K562 (cell line): Measurements from ENCODE around the gene GPR35. TPM values are rescaled to one million over a fixed set of nuclear protein-coding genes. Genes with fewer than 3 reads are reported as not detected.
A peak's percentile ranks its signal among the peaks of the same experiment; 100 is the strongest.

Experiments used
- ATAC-seq: fragments of 200-7000 bp; cut with Tn5 transposase; 3 replicates; pipeline ENCODE4 v1.9.1; 2020; ENCODE audit warnings: moderate library complexity
- BruUV-seq: library from RNA; stranded (reverse); fragments of 400-500 nt; replicated peaks from 2 replicates; lab custom pipeline; 2021; lab: Mats Ljungman, UMichigan
- CTCF ChIA-PET: fragments of 300-600 bp; formaldehyde crosslinking; extraction: SDS; loops from one replicate; lab custom pipeline; 2021; ENCODE audit warnings: low intra/inter-chr PET ratio; lab: Yijun Ruan, JAX
- POLR2A ChIA-PET: fragments of 300-600, 350-650 bp; sonication (Branson Sonifier 250); formaldehyde crosslinking; extraction: SDS; loops from one replicate; lab custom pipeline; 2021; ENCODE audit warnings: antibody characterized with exemption, inconsistent platforms; lab: Yijun Ruan, JAX
- DNase-seq, 4 experiments: peaks; one replicate each; pipeline versions ENCODE4 v3.0.0 to v3.0.0-alpha.2; 2011 to 2018; ENCODE audit warnings: low spot score in 3 of 4, mixed read lengths in 3 of 4; ENCODE audit errors: extremely low read depth in 1 of 4
- FAIRE-seq: peaks from 2 replicates; lab custom pipeline; 2011; peaks lifted over from hg19 to GRCh38; lab: Jason Lieb, UNC
- H2AFZ ChIP-seq: 2 replicates; pipeline ENCODE4 v1.6.0; 2011; ENCODE audit warnings: low read depth, low read length, control low read depth, inconsistent platforms
- H3K27ac ChIP-seq: fragments of 200-600 bp; 3 replicates; pipeline ENCODE4 v1.8.0; 2011; ENCODE audit warnings: low read depth, mild to moderate bottlenecking, control low read depth, inconsistent platforms, low read length, moderate library complexity, mixed read lengths; ENCODE audit errors: extremely low read depth
- H3K27me3 ChIP-seq, 2 experiments: fragments of 300-600 bp in 1 of 2; 2 replicates in 1 of 2; 3 replicates in 1 of 2; pipeline versions ENCODE4 v1.6.0 to v1.8.0; 2011; ENCODE audit warnings: inconsistent platforms in 2 of 2, low read length in 2 of 2, mild to moderate bottlenecking in 1 of 2, mixed read lengths in 1 of 2, moderate library complexity in 1 of 2; ENCODE audit not compliant: control insufficient read depth in 2 of 2, insufficient read depth in 2 of 2
- H3K36me3 ChIP-seq: fragments of 300-600 bp; 3 replicates; pipeline ENCODE4 v1.8.0; 2011; ENCODE audit warnings: mild to moderate bottlenecking, low read length, inconsistent platforms; ENCODE audit not compliant: control insufficient read depth, insufficient read depth
- H3K4me1 ChIP-seq, 2 experiments: fragments of 200-600 bp in 1 of 2; replicated peaks in 1 of 2; 2 replicates in 1 of 2; 3 replicates in 1 of 2; pipeline versions ENCODE4 v1.5.1 to v1.8.0; 2011; ENCODE audit warnings: inconsistent platforms in 2 of 2, low read length in 2 of 2, mild to moderate bottlenecking in 1 of 2, mixed read lengths in 1 of 2, moderate library complexity in 1 of 2; ENCODE audit not compliant: control insufficient read depth in 2 of 2, insufficient read depth in 2 of 2
- H3K4me2 ChIP-seq: 2 replicates; pipeline ENCODE4 v1.6.1; 2011; ENCODE audit warnings: low read length, control low read depth, inconsistent platforms, mixed read lengths; ENCODE audit not compliant: insufficient read depth
- H3K4me3 ChIP-seq: fragments of 200-600 bp; sonication (generic), shearing (Covaris generic); 2 replicates; pipeline ENCODE4 v1.5.1; 2016; ENCODE audit warnings: control low read depth, inconsistent platforms
- H3K79me2 ChIP-seq: fragments of 200-600 bp; 3 replicates; pipeline ENCODE4 v1.8.0; 2011; ENCODE audit warnings: low read length, inconsistent platforms; ENCODE audit not compliant: control insufficient read depth, insufficient read depth
- H3K9ac ChIP-seq, 2 experiments: 2 replicates each; pipeline versions ENCODE4 v1.6.0 to v1.6.1; 2011; ENCODE audit warnings: low read depth in 2 of 2, low read length in 2 of 2, control low read depth in 1 of 2, inconsistent platforms in 1 of 2, mild to moderate bottlenecking in 1 of 2, mixed read lengths in 1 of 2; ENCODE audit not compliant: insufficient read depth in 1 of 2
- H3K9me1 ChIP-seq: one replicate; pipeline ENCODE4 v1.6.0; 2011; ENCODE audit warnings: inconsistent platforms, mild to moderate bottlenecking, low read length, moderate library complexity; ENCODE audit not compliant: control insufficient read depth, insufficient read depth
- H3K9me3 ChIP-seq: replicated peaks from 2 replicates; pipeline ENCODE4 v1.5.1; 2011; ENCODE audit warnings: low read depth, low read length, inconsistent platforms; ENCODE audit not compliant: control insufficient read depth, insufficient read depth
- H4K20me1 ChIP-seq: replicated peaks from 2 replicates; pipeline ENCODE4 v1.6.1; 2011; ENCODE audit warnings: low read length, inconsistent platforms, mixed read lengths; ENCODE audit not compliant: control insufficient read depth, insufficient read depth
- BCOR ChIP-seq: fragments of 450-650 bp; IDR thresholded peaks from 2 replicates; pipeline ENCODE4 v1.6.1; 2016
- DPF2 ChIP-seq: fragments of 450-650 bp; IDR thresholded peaks from 2 replicates; pipeline ENCODE4 v1.6.1; 2016
- EGR1 ChIP-seq: fragments of 450-650 bp; conservative IDR thresholded peaks from 2 replicates; pipeline ENCODE4 v1.6.1; 2017; ENCODE audit warnings: mild to moderate bottlenecking
- ETV5 ChIP-seq: sonication (generic); formaldehyde crosslinking; IDR thresholded peaks from 2 replicates; pipeline ENCODE4 v1.4.0; 2020; ENCODE audit warnings: low read depth, mild to moderate bottlenecking, missing genetic modification reagents
- GTF2A2 ChIP-seq: IDR thresholded peaks from 2 replicates; pipeline ENCODE4 v1.6.1; 2016; ENCODE audit warnings: mild to moderate bottlenecking, missing genetic modification characterization, missing compliant biosample characterization
- POLR2AphosphoS2 ChIP-seq: IDR thresholded peaks from 2 replicates; pipeline ENCODE4 v1.6.1; 2012; ENCODE audit warnings: low read length, improper control_type of control experiment
- POU5F1 ChIP-seq: fragments of 150-350 bp; IDR thresholded peaks from 2 replicates; pipeline ENCODE4 v1.6.1; 2014; ENCODE audit warnings: borderline replicate concordance, low read length, low read depth, mild to moderate bottlenecking; ENCODE audit not compliant: partially characterized antibody
- RBM39 ChIP-seq: fragments of 200-400 bp; formaldehyde crosslinking; optimal IDR thresholded peaks from 2 replicates; pipeline ENCODE3; 2018; ENCODE audit warnings: low read depth, low read length
- TAL1 ChIP-seq: fragments of 450-650 bp; IDR thresholded peaks from 2 replicates; pipeline ENCODE4 v1.6.1; 2016; ENCODE audit warnings: mild to moderate bottlenecking
- VEZF1 ChIP-seq: fragments of 200-800 bp; sonication (Bioruptor generic); IDR thresholded peaks from 2 replicates; pipeline ENCODE4 v1.6.1; 2017; ENCODE audit warnings: missing genetic modification characterization, missing compliant biosample characterization
- ZNF140 ChIP-seq: fragments of 250-450 bp; sonication (Bioruptor Pico); IDR thresholded peaks from 2 replicates; pipeline ENCODE4 v1.8.0; 2021; ENCODE audit warnings: moderate library complexity, mild to moderate bottlenecking, inconsistent platforms
- ZNF212 ChIP-seq: fragments of 450-650 bp; formaldehyde crosslinking; IDR thresholded peaks from 2 replicates; pipeline ENCODE4 v1.4.0; 2020; ENCODE audit warnings: mild to moderate bottlenecking
- ZNF57 ChIP-seq: fragments of 450-650 bp; formaldehyde crosslinking; IDR thresholded peaks from 2 replicates; pipeline ENCODE4 v1.4.0; 2020; ENCODE audit warnings: mild to moderate bottlenecking, moderate library complexity
- ZNF707 ChIP-seq: fragments of 250-450 bp; sonication (Bioruptor Pico); conservative IDR thresholded peaks from 2 replicates; pipeline ENCODE4 v1.8.0; 2022; ENCODE audit warnings: inconsistent platforms, mild to moderate bottlenecking, moderate library complexity
- WGBS: fragments of 100-300 bp; shearing (Covaris generic); methylation state at CpG from one replicate; pipeline ENCODE4 v1.1.6; 2016; ENCODE audit warnings: low coverage, mixed read lengths; ENCODE audit not compliant: insufficient coverage; ENCODE audit errors: missing lambda C conversion rate; 5-methylcytosine and 5-hydroxymethylcytosine counted together
- in situ Hi-C: fragments of 300-500 bp; cut with MboI; formaldehyde crosslinking; loops from 4 replicates; pipeline ENCODE4 v1.15.0; 2018; ENCODE audit warnings: inconsistent platforms, mixed read lengths
- intact Hi-C: fragments of 100-400 bp; cut with micrococcal nuclease; formaldehyde crosslinking; loops from 2 replicates; pipeline ENCODE4 v1.14.2; 2022
- polyA plus RNA-seq, 8 experiments: library from polyadenylated mRNA; depleted of rRNA in 4 of 8; stranded (reverse) in 5 of 8; unstranded in 3 of 8; fragments of >200 nt; fragmentation: Nextera tagmentation in 2 of 8; fragmentation: Illumina TruSeq in 1 of 8; extraction: Ambion mirVana in 2 of 8; extraction: Trizol in 1 of 8; gene quantifications; 2 replicates each; pipeline versions ENCODE4 v1.2.1 to v1.2.3, GENCODE V29; 2011 to 2014; ENCODE audit warnings: inconsistent platforms in 1 of 8, missing spikeins in 1 of 8
- total RNA-seq, 7 experiments: library from RNA; depleted of rRNA in 6 of 7; stranded (reverse); fragments of >200 nt in 6 of 7; fragmentation: Illumina TruSeq in 2 of 7; extraction: Trizol in 2 of 7; gene quantifications; 2 replicates each; pipeline versions ENCODE4 v1.2.1 to v1.2.3, GENCODE V29; 2011 to 2021; ENCODE audit warnings: low replicate concordance in 1 of 7

Gene GPR35
- total and polyA plus RNA-seq, 9 of the 15 experiments (the other 6 are each of a cell fraction or from before 2014, with no cell fraction given) = 0.04 to 0.50 (median 0.29) TPM; not detected in 3

- H3K9ac ChIP-seq = peak overlapping the region in 1 of 2 experiments; percentile 58; a peak in 1 of 4 replicates
- POLR2A ChIA-PET = interaction anchor here (1.1 kb wide), 1 partner anchor 12 kb away, joined by 3 read pairs; no protein-coding TSS in a partner anchor
- H3K9me1 ChIP-seq = peaks cover 8% of the 10 kb centered on the region
- no CpG with 5 or more reads among the region's 9 CpGs for WGBS
- H3K9me3 ChIP-seq = no peaks in the 10 kb centered on the region
- no peak for TF ChIP-seq ZNF57 (CRISPR knock-in tag)
- TF ChIP-seq RBM39 = no peak
- TF ChIP-seq BCOR = no peak
- TF ChIP-seq ETV5 = no peak
- no peak for TF ChIP-seq ZNF707 (CRISPR knock-in tag)
- no peak for TF ChIP-seq POU5F1
- no peak for TF ChIP-seq POLR2AphosphoS2
- TF ChIP-seq ZNF140 (CRISPR knock-in tag) = no peak
- TF ChIP-seq GTF2A2 = no peak
- no peak for TF ChIP-seq ZNF212 (CRISPR knock-in tag)
- TF ChIP-seq VEZF1 (CRISPR knock-in tag) = no peak
- no peak for TF ChIP-seq TAL1
- TF ChIP-seq EGR1 = no peak
- no peak for TF ChIP-seq DPF2
- in situ Hi-C loops (no loop called here), intact Hi-C loops (no loop called here)
- no peak overlapping the region for H3K4me3 ChIP-seq
- no peaks in the 10 kb centered on the region for H3K27me3 ChIP-seq
- no peak overlapping the region for H2AFZ ChIP-seq
- peaks cover 20% of the 10 kb centered on the region for H3K79me2 ChIP-seq
- DNase-seq (no peak), FAIRE-seq (no peak), ATAC-seq (no peak)
- CTCF ChIA-PET = no interaction called here
- H3K36me3 ChIP-seq = peaks cover 35% of the 10 kb centered on the region; the same call in 2 of the 3 replicates
- no peak overlapping the region for H3K4me2 ChIP-seq
- H3K27ac ChIP-seq = no peak overlapping the region
- peaks cover 28 to 32% of the 10 kb centered on the region in 2 experiments for H3K4me1 ChIP-seq
- H4K20me1 ChIP-seq = no peaks in the 10 kb centered on the region; the same call in 1 of the 2 replicates
- no TSS peak for BruUV-seq
Measured at GRCh38 chr2:240578110-240578450, 47.2 kb upstream of the GPR35 start.
